ENCODE data around the gene DAAM1.

- no peak for TF ChIP-seq CTCF (IDR thresholded peaks at IDR 0.05)
- TF ChIP-seq EP300 (IDR thresholded peaks at IDR 0.05): no peak
- no peak for TF ChIP-seq MAX (IDR thresholded peaks at IDR 0.05)
- no peak for TF ChIP-seq NR3C1 (IDR thresholded peaks at IDR 0.05)
- no peak for TF ChIP-seq POLR2A (IDR thresholded peaks at IDR 0.05; ENCODE audit: low read length)
- no peak for TF ChIP-seq CEBPB (IDR thresholded peaks at IDR 0.05)
- TF ChIP-seq RFX5 (IDR thresholded peaks at IDR 0.05): no peak
- no peak for TF ChIP-seq BHLHE40 (IDR thresholded peaks at IDR 0.05; ENCODE audit: low read depth, low read length)
- TF ChIP-seq, protein P1, sequence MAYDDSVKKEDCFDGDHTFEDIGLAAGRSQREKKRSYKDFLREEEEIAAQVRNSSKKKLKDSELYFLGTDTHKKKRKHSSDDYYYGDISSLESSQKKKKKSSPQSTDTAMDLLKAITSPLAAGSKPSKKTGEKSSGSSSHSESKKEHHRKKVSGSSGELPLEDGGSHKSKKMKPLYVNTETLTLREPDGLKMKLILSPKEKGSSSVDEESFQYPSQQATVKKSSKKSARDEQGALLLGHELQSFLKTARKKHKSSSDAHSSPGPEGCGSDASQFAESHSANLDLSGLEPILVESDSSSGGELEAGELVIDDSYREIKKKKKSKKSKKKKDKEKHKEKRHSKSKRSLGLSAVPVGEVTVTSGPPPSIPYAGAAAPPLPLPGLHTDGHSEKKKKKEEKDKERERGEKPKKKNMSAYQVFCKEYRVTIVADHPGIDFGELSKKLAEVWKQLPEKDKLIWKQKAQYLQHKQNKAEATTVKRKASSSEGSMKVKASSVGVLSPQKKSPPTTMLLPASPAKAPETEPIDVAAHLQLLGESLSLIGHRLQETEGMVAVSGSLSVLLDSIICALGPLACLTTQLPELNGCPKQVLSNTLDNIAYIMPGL (CRISPR knock-in tag; IDR thresholded peaks at IDR 0.05; ENCODE audit: borderline replicate concordance): no peak
- TF ChIP-seq SREBF2 (IDR thresholded peaks at IDR 0.05): no peak
Observed at GRCh38 chr14:59269466-59269865, 81.0 kb downstream of the DAAM1 start.

All from A549 (cell line).